Fibroblast of villous mesenchyme (primary cell): ENCODE measurements around the gene MYBPH. TPM values are rescaled to one million over a fixed set of nuclear protein-coding genes. Genes with fewer than 3 reads are reported as not detected.

Experiments used
- DNase-seq: peaks from one replicate; pipeline ENCODE4 v3.0.0-alpha.2; 2010; ENCODE audit warnings: low read depth
- H3K4me3 ChIP-seq: 2 replicates; pipeline ENCODE4 v1.5.1; 2011; ENCODE audit warnings: low read depth, mild to moderate bottlenecking, low read length
- CTCF ChIP-seq: IDR thresholded peaks from 2 replicates; pipeline ENCODE4 v1.5.1; 2012; ENCODE audit warnings: low read depth, mild to moderate bottlenecking, low read length; ENCODE audit not compliant: insufficient read depth
- total RNA-seq: library from RNA; depleted of rRNA; stranded (reverse); fragments of >200 nt; gene quantifications from 2 replicates; pipeline ENCODE4 v1.2.3, GENCODE V29; 2012

Gene MYBPH, protein sequence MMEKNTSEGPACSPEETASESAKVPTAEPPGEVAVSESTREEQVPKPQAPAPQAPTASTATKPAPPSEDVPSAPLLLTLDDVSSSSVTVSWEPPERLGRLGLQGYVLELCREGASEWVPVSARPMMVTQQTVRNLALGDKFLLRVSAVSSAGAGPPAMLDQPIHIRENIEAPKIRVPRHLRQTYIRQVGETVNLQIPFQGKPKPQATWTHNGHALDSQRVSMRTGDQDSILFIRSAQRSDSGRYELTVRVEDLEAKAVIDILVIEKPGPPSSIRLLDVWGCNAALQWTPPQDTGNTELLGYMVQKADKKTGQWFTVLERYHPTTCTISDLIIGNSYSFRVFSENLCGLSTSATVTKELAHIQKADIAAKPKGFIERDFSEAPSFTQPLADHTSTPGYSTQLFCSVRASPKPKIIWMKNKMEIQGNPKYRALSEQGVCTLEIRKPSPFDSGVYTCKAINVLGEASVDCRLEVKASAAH
- total RNA-seq = 0.32 and 0.43 TPM in 2 replicates

GRCh38 chr1:203175237-203175826 is at the start of gene MYBPH:
Gene MYBPH, minus strand, starts transcription at chr1:203175826. Its CDS starts 71 bp downstream, at chr1:203175755.
- no peak for DNase-seq
- no peak within 1 kb of the TSS for H3K4me3 ChIP-seq
- no peak for TF ChIP-seq CTCF

DNA sequence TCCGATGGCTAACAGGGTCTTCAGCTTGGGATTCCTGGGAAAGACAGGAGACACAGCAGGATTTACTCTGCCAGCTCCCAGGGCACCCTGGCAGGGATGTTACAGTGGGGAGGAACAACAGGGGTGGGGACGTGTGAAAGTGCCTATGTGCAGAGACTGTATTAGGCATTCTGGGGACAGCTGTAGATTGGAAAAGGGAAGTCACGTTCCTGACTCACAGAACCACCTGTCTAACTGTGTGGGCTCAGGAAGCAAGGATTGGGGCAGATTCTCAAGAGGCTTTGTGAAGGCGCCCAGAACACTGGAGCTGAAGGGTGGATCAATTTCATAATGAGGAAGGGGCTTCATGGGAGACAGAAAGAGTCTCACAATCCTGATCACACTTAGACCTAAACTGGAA is 49.4 kb upstream of the MYBPH start:
- no peak for TF ChIP-seq CTCF
- DNase-seq = no peak
- no peak overlapping the region for H3K4me3 ChIP-seq

- TF ChIP-seq CTCF = no peak
- DNase-seq = no peak
- H3K4me3 ChIP-seq = no peak overlapping the region
Observed at GRCh38 chr1:203223012-203223775, 47.6 kb upstream of the MYBPH start.

DNA sequence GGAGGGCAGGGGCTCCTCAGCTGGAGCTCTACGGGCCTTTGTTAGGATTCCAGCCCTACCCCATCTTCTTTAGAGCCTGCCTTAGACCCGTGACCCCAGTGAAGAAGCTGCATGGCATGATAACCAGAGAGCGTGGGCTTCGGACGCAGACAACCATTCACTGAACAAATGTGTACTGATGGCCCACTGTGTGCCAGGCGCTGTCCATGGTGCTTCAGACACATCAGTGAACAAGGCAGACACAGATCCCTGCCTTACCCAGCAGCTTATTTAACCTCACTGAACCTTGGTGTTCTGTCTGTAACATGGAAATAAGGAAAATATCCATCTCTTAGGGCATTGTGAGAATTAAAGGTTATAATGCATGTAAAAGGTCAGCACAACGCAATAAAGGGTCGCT is 44.3 kb upstream of the MYBPH start:
- no peak for DNase-seq
- H3K4me3 ChIP-seq = no peak overlapping the region
- TF ChIP-seq CTCF = no peak

DNA sequence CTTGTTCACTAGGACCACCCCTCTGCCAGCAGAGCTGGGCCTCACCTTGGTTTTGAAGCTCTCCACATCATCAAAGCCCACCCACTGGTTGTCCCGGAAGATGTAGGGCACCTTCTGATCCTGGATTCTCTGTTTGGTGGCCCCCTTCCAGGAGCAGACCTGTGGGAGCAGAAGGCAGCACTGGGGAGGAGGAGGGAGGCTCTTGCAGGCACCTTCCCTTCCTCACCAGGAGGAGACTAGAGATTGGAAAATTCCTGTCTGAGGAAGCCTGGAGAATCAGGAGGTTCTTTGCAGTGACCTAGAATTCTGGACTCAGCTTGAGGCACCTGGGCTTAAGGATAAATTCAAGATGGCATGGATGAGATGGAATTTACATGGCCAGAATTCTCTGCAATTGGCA is 43.5 kb upstream of the MYBPH start:
- TF ChIP-seq CTCF = no peak
- no peak for DNase-seq
- H3K4me3 ChIP-seq = no peak overlapping the region

DNA sequence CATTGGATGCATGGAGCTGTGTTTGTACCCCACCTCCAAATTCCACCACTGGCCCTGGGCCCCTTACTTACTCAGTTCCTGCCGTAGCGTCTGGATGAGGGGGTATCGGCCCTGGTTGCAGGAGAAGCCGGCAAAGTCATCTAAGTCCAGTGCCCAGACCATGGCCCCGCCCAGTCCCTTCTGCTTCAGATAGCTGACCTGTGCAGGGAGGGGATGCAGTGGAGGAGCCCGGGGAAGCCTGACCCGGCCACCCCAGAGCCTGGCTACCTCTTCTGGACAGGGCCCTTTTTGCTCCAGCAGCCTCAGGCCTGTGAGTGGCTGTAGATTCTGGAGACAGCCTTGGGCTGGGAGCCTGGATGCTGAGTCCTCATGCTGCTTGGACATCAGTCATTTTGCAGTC is 42.0 kb upstream of the MYBPH start:
- DNase-seq = no peak
- H3K4me3 ChIP-seq = no peak overlapping the region
- TF ChIP-seq CTCF = no peak
